Trophoblast cell (in vitro differentiated cells and primary cell): ENCODE results near the gene TSSK1B.
A peak's percentile ranks its signal among the peaks of the same experiment; 100 is the strongest.

Experiments
- DNase-seq, 2 donors: peaks; one replicate each; pipeline ENCODE4 v3.0.0-alpha.2; 2016
- H2AFZ ChIP-seq: 2 replicates; pipeline ENCODE4 v1.6.1; 2013; ENCODE audit warnings: low read length, moderate library complexity, mild to moderate bottlenecking; ENCODE audit not compliant: insufficient read depth, poor library complexity
- H2AK5ac ChIP-seq: 2 replicates; pipeline ENCODE4 v1.6.1; 2013; ENCODE audit warnings: mild to moderate bottlenecking, low read length
- H2BK120ac ChIP-seq: 2 replicates; pipeline ENCODE4 v1.6.1; 2013; ENCODE audit warnings: low read length, mild to moderate bottlenecking, moderate library complexity; ENCODE audit not compliant: insufficient read depth, poor library complexity
- H2BK12ac ChIP-seq: 2 replicates; pipeline ENCODE4 v1.6.1; 2013; ENCODE audit warnings: mild to moderate bottlenecking, low read length, moderate library complexity
- H2BK5ac ChIP-seq: 2 replicates; pipeline ENCODE4 v1.6.1; 2013; ENCODE audit warnings: low read length, low read depth, moderate library complexity, mild to moderate bottlenecking; ENCODE audit not compliant: poor library complexity
- H3K14ac ChIP-seq: 2 replicates; pipeline ENCODE4 v1.6.1; 2013; ENCODE audit warnings: mild to moderate bottlenecking, low read length
- H3K18ac ChIP-seq: 2 replicates; pipeline ENCODE4 v1.6.1; 2013; ENCODE audit warnings: mild to moderate bottlenecking, low read length
- H3K23ac ChIP-seq: 2 replicates; pipeline ENCODE4 v1.6.1; 2013; ENCODE audit warnings: low read length
- H3K27ac ChIP-seq: 2 replicates; pipeline ENCODE4 v1.5.1; 2013; ENCODE audit warnings: low read depth, mild to moderate bottlenecking, inconsistent platforms, low read length, moderate library complexity
- H3K27me3 ChIP-seq: 2 replicates; pipeline ENCODE4 v1.6.1; 2013; ENCODE audit warnings: inconsistent platforms, mild to moderate bottlenecking, low read length, moderate library complexity; ENCODE audit not compliant: insufficient read depth
- H3K36me3 ChIP-seq, 2 experiments: 1 replicate in 1 of 2; 2 replicates in 1 of 2; pipeline ENCODE4 v1.6.1; 2013; ENCODE audit warnings: low read length in 2 of 2, mild to moderate bottlenecking in 2 of 2, moderate library complexity in 1 of 2; ENCODE audit not compliant: insufficient read depth in 2 of 2, control insufficient read depth in 1 of 2
- H3K4ac ChIP-seq: 2 replicates; pipeline ENCODE4 v1.6.1; 2013; ENCODE audit warnings: low read depth, mild to moderate bottlenecking, low read length, moderate library complexity
- H3K4me1 ChIP-seq, 2 experiments: 1 replicate in 1 of 2; 2 replicates in 1 of 2; pipeline ENCODE4 v1.6.1; 2013; ENCODE audit warnings: low read length in 2 of 2, mild to moderate bottlenecking in 2 of 2, moderate library complexity in 1 of 2; ENCODE audit not compliant: insufficient read depth in 2 of 2, control insufficient read depth in 1 of 2
- H3K4me2 ChIP-seq: 2 replicates; pipeline ENCODE4 v1.6.1; 2013; ENCODE audit warnings: inconsistent platforms, mild to moderate bottlenecking, low read length, moderate library complexity
- H3K4me3 ChIP-seq: 2 replicates; pipeline ENCODE4 v1.5.1; 2013; ENCODE audit warnings: mild to moderate bottlenecking, low read depth, low read length, inconsistent platforms
- H3K79me1 ChIP-seq: one replicate; pipeline ENCODE4 v1.6.1; 2013; ENCODE audit warnings: low read length
- H3K79me2 ChIP-seq: 2 replicates; pipeline ENCODE4 v1.6.1; 2013; ENCODE audit warnings: low read length, mild to moderate bottlenecking; ENCODE audit not compliant: control insufficient read depth, insufficient read depth, poor library complexity
- H3K9ac ChIP-seq: 2 replicates; pipeline ENCODE4 v1.6.1; 2013; ENCODE audit warnings: mild to moderate bottlenecking, low read length
- H3K9me3 ChIP-seq: 2 replicates; pipeline ENCODE4 v1.6.1; 2013; ENCODE audit warnings: low read depth, mild to moderate bottlenecking, control low read depth, inconsistent platforms, low read length; ENCODE audit not compliant: insufficient read depth
- H4K12ac ChIP-seq: 2 replicates; pipeline ENCODE4 v1.6.1; 2013; ENCODE audit warnings: low read depth, mild to moderate bottlenecking, low read length, moderate library complexity
- H4K8ac ChIP-seq: 2 replicates; pipeline ENCODE4 v1.6.1; 2013; ENCODE audit warnings: low read depth, mild to moderate bottlenecking, low read length, moderate library complexity
- H4K91ac ChIP-seq: one replicate; pipeline ENCODE4 v1.6.1; 2013; ENCODE audit warnings: low read depth, mild to moderate bottlenecking, low read length, moderate library complexity
- WGBS: extraction: QIAGEN DNeasy Blood & Tissue Kit; methylation state at CpG from one replicate; pipeline ENCODE4 v1.1.7; 2013; ENCODE audit warnings: missing lambda C conversion rate; ENCODE audit not compliant: insufficient read length, insufficient coverage; ENCODE audit errors: extremely low coverage; 5-methylcytosine and 5-hydroxymethylcytosine counted together

TSSK1B gene

DNA sequence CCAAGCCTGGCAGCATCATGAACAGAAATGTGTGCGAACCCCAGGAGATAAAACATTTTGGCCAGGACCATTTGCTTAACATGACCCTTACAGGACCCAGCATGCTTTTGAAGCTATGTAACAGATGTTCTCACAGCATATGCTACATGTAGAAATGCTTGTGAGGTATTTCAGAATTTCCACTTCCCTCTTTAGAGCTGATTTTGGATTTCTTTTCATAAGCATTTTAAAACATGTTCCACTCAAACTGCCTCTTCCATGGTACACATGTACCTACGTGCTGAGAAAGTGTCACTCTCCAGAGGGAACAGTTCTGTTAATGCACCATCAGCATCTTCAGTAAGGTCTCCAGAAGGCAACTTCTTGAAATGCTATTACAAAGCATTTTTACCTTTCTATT, 15.7 kb upstream of the TSSK1B start:
- Histone ChIP-seq H2AK5ac (no peak overlapping the region), H3K18ac (no peak overlapping the region), H3K4me3 (no peak overlapping the region), H2AFZ (no peak overlapping the region), H3K27me3 (no peaks in the 10 kb centered on the region), H4K8ac (no peak overlapping the region), H3K9me3 (no peaks in the 10 kb centered on the region), H3K36me3 (no peaks in the 10 kb centered on the region), H3K4ac (no peak overlapping the region), H3K23ac (no peak overlapping the region), H3K9ac (peak overlapping the region; percentile 50), H3K4me2 (no peak overlapping the region), H4K91ac (no peak overlapping the region), H3K79me2 (no peaks in the 10 kb centered on the region), H2BK12ac (no peak overlapping the region), H3K4me1 (no peaks in the 10 kb centered on the region), H3K14ac (no peak overlapping the region), H2BK120ac (no peak overlapping the region), H2BK5ac (no peak overlapping the region), H3K79me1 (no peaks in the 10 kb centered on the region), H3K27ac (no peak overlapping the region), H4K12ac (no peak overlapping the region)
- DNase-seq, result no peak
- no CpG with 5 or more reads among the region's 2 CpGs for WGBS

DNA sequence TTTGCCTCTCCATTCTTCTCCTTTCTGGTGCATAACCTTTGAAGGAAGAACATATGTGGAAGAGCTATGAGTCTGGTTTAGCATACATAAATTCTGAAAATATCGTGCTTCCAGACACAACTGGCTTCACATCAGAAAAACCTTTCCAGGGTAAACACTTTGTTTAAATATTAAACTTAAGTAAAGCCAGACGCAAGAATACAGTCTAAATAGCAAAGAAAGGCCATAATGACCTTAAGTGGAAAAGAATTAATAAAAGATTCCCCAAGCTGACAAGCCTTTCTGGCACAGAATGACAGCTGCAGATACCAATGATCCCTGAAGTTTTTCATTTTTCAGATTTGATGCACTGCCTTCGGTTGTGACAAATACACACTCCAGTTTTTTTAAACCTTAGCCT, 13.5 kb upstream of the TSSK1B start:
- Histone ChIP-seq H2AK5ac (no peak overlapping the region), H2BK120ac (no peak overlapping the region), H3K79me2 (no peaks in the 10 kb centered on the region), H3K9ac (no peak overlapping the region), H2BK12ac (no peak overlapping the region), H4K8ac (no peak overlapping the region), H3K18ac (no peak overlapping the region), H3K79me1 (no peaks in the 10 kb centered on the region), H2BK5ac (no peak overlapping the region), H3K9me3 (peaks cover 3% of the 10 kb centered on the region), H3K27ac (no peak overlapping the region), H3K4me2 (no peak overlapping the region), H4K91ac (no peak overlapping the region), H3K4ac (no peak overlapping the region), H2AFZ (no peak overlapping the region), H3K4me1 (no peaks in the 10 kb centered on the region), H3K36me3 (no peaks in the 10 kb centered on the region), H3K14ac (no peak overlapping the region), H3K4me3 (no peak overlapping the region), H4K12ac (no peak overlapping the region), H3K27me3 (no peaks in the 10 kb centered on the region), H3K23ac (no peak overlapping the region)
- WGBS, result no CpG with 5 or more reads among the region's 3 CpGs
- no peak for DNase-seq

DNA sequence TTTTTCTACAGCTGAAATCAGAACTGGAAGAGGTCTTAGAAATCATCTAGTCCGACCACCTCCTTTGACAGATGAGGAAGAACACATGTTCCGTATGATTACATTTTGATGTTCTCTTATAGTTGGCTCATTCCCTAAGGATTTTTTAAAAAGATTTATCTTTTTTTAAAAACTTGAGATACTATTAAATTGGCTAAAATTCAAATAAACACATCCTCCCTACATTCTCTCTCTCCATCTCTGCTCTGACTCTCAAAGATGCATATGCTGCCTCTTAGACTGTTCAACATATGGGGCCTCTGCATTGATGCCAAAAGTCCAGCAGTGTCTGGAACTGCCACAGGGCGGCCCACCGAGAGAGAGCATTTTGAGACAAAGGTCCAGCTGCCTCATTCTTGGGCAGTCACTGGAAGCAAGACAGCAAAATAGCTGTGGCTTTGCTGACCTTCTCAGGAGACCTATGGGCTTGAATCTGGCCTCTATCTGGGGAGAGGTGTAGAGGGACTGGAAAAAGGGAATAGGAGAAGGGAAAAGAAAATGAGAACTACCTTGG, 12.8 kb upstream of the TSSK1B start:
- Histone ChIP-seq H3K14ac (no peak overlapping the region), H2BK5ac (no peak overlapping the region), H3K27me3 (no peaks in the 10 kb centered on the region), H3K9me3 (peaks cover 3% of the 10 kb centered on the region), H2BK12ac (no peak overlapping the region), H3K36me3 (no peaks in the 10 kb centered on the region), H3K4me3 (no peak overlapping the region), H3K4me2 (no peak overlapping the region), H4K8ac (no peak overlapping the region), H2AK5ac (no peak overlapping the region), H4K12ac (no peak overlapping the region), H3K23ac (no peak overlapping the region), H3K79me1 (no peaks in the 10 kb centered on the region), H2AFZ (no peak overlapping the region), H4K91ac (no peak overlapping the region), H3K79me2 (no peaks in the 10 kb centered on the region), H3K27ac (no peak overlapping the region), H3K9ac (no peak overlapping the region), H3K4ac (no peak overlapping the region), H3K4me1 (no peaks in the 10 kb centered on the region), H3K18ac (no peak overlapping the region), H2BK120ac (no peak overlapping the region)
- WGBS, result no CpG with 5 or more reads among the region's 4 CpGs
- DNase-seq, result peak in 1 of 2 donors; percentile 20

DNA sequence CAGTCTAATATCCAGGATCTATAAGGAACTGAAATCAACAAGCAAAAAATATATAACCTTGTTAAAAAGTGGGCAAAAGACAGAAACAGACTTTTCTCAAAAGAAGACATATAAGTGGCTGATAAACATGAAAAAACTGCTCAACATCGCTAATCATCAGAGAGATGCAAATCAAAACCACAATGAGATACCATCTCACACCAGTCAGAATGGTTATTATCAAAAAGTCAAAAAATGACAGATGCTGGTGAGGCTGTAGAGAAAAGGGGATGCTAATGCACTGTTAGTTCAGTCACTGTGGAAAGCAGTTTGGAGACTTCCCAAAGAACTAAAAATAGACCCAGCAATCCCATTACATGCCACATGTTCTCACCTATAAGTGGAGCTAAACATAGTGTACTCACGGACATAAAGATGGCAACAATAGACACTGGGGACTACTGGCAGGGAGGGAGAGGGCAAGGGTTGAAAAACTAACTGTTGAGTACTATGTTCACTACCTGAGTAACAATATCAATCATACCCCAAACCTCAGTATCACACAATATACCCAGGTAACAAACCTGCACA, 11.7 kb upstream of the TSSK1B start:
- Histone ChIP-seq H2AFZ (no peak overlapping the region), H2BK12ac (no peak overlapping the region), H4K91ac (no peak overlapping the region), H4K12ac (no peak overlapping the region), H2AK5ac (no peak overlapping the region), H3K9me3 (peaks cover 3% of the 10 kb centered on the region), H2BK5ac (no peak overlapping the region), H3K36me3 (no peaks in the 10 kb centered on the region), H3K27ac (no peak overlapping the region), H3K79me1 (no peaks in the 10 kb centered on the region), H3K4ac (no peak overlapping the region), H4K8ac (no peak overlapping the region), H2BK120ac (no peak overlapping the region), H3K23ac (no peak overlapping the region), H3K9ac (no peak overlapping the region), H3K18ac (no peak overlapping the region), H3K79me2 (no peaks in the 10 kb centered on the region), H3K4me2 (no peak overlapping the region), H3K27me3 (no peaks in the 10 kb centered on the region), H3K4me1 (no peaks in the 10 kb centered on the region), H3K4me3 (no peak overlapping the region), H3K14ac (no peak overlapping the region)
- no CpG with 5 or more reads among the region's 2 CpGs for WGBS
- DNase-seq, result no peak
